Astrocyte (in vitro differentiated cells and primary cell): ENCODE results near the gene CMTM5.

Experiments
- EZH2 ChIP-seq: IDR thresholded peaks from 2 replicates; pipeline ENCODE4 v1.6.1; 2012; ENCODE audit warnings: mild to moderate bottlenecking, low read length, inconsistent platforms; ENCODE audit not compliant: insufficient read depth
- TF ChIP-seq, protein P1 (sequence below): IDR thresholded peaks from 2 replicates; pipeline ENCODE4 v1.5.1; 2011; ENCODE audit warnings: low read depth, mild to moderate bottlenecking, inconsistent platforms, low read length, moderate library complexity; ENCODE audit not compliant: insufficient read depth

DNA sequence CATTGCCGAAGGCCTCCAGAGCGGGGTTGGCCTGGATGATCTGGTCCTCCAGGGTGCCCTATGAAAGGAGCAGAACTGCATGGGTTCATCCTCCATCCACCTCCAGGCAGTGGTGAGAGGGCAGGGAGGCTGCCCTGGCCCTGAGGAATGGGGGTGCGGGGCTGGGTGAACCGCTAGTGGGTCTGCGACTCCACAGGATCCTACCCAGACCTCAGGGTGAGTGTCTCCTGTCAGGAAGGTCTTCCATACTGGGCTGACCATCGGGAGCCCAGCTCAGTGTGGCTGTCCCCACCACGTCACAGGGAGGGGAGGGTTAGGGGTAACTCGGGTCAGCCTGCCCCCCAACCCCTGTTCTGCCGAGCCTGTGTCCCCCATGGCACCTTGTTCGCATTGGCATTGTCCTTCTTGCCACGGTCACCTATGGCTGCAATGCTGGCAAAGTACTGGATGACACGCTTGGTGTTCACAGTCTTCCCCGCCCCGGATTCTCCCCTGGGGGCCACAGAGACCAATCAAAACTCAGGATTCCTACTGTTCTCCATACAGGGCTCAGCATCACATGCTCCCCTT is 27.6 kb downstream of the CMTM5 start:
- TF ChIP-seq, protein P1, sequence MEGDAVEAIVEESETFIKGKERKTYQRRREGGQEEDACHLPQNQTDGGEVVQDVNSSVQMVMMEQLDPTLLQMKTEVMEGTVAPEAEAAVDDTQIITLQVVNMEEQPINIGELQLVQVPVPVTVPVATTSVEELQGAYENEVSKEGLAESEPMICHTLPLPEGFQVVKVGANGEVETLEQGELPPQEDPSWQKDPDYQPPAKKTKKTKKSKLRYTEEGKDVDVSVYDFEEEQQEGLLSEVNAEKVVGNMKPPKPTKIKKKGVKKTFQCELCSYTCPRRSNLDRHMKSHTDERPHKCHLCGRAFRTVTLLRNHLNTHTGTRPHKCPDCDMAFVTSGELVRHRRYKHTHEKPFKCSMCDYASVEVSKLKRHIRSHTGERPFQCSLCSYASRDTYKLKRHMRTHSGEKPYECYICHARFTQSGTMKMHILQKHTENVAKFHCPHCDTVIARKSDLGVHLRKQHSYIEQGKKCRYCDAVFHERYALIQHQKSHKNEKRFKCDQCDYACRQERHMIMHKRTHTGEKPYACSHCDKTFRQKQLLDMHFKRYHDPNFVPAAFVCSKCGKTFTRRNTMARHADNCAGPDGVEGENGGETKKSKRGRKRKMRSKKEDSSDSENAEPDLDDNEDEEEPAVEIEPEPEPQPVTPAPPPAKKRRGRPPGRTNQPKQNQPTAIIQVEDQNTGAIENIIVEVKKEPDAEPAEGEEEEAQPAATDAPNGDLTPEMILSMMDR: no peak
- TF ChIP-seq EZH2: no peak
